Activated naive CD4-positive, alpha-beta T cell treated with anti-CD3 and anti-CD28 coated beads for 36 hours (primary cell): ENCODE results near the gene MAPKAPK3. TPM values are rescaled to one million over a fixed set of nuclear protein-coding genes. Genes with fewer than 3 reads are reported as not detected.

ENCODE experiments used
- CTCF ChIA-PET: fragments of 350-600 bp; sonication (Branson Sonifier 250); formaldehyde crosslinking; loops from one replicate; lab custom pipeline; 2021; ENCODE audit warnings: antibody characterized with exemption; lab: Charles Lee
- DNase-seq: peaks from one replicate; pipeline ENCODE4 v3.0.0-alpha.2; 2020
- H3K27ac Mint-ChIP-seq: one replicate; pipeline ENCODE4 v1.8.0; 2021; ENCODE audit warnings: mild to moderate bottlenecking, mixed read lengths
- H3K27me3 Mint-ChIP-seq: one replicate; pipeline ENCODE4 v1.8.0; 2021; ENCODE audit warnings: low read depth, mixed read lengths
- H3K36me3 Mint-ChIP-seq: one replicate; pipeline ENCODE4 v1.8.0; 2021; ENCODE audit warnings: low read depth, mixed read lengths
- H3K4me1 Mint-ChIP-seq: one replicate; pipeline ENCODE4 v1.8.0; 2021; ENCODE audit warnings: low read depth, mixed read lengths
- H3K4me3 Mint-ChIP-seq: one replicate; pipeline ENCODE4 v1.8.0; 2021; ENCODE audit warnings: mild to moderate bottlenecking, moderate library complexity, mixed read lengths
- H3K9me3 Mint-ChIP-seq: one replicate; pipeline ENCODE4 v1.8.0; 2021; ENCODE audit warnings: mixed read lengths
- intact Hi-C: fragments of 100-400 bp; cut with micrococcal nuclease; formaldehyde crosslinking; loops from one replicate; pipeline ENCODE4 v1.15.1; 2023
- total RNA-seq, 2 experiments: library from RNA; stranded (reverse); gene quantifications; one replicate each; pipeline ENCODE4 v1.2.3, GENCODE V29; 2021

Gene MAPKAPK3
- total RNA-seq, 2 experiments from 2014 or later = 105 to 106 TPM

DNA sequence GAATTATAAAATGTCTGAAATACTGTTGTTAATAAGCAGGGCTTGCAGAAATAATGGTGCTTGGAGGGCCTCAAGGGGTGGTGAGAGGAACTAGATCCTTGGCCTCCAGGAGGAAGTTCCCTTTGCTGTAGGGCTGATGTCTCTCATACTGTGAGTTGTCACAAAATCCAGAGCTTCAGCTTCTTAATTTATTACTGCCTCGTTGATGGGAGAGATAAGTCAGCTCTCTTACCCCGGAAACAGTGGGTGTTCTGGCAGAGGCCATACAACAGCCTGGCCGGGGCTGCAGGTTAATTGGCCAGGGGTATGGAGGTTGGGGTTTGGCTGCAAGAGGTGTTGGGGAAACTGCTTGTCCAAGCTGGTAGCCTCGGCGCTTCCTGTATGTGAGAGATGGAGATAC lies 15.5 kb downstream of the MAPKAPK3 start:
- Mint-ChIP-seq H3K4me1 (peaks cover 86% of the 10 kb centered on the region), H3K27me3 (no peaks in the 10 kb centered on the region), H3K4me3 (no peak overlapping the region), H3K36me3 (peaks cover 14% of the 10 kb centered on the region), H3K9me3 (no peaks in the 10 kb centered on the region), H3K27ac (peak overlapping the region; percentile 72)
- intact Hi-C loops = no loop called here
- CTCF ChIA-PET = interaction anchor here (0.7 to 5.1 kb wide), 5 partner anchors 13 to 21 kb away, joined by 3 to 32 read pairs (median 11); partner anchors contain the start of genes CISH and MAPKAPK3
- DNase-seq = no peak

DNA sequence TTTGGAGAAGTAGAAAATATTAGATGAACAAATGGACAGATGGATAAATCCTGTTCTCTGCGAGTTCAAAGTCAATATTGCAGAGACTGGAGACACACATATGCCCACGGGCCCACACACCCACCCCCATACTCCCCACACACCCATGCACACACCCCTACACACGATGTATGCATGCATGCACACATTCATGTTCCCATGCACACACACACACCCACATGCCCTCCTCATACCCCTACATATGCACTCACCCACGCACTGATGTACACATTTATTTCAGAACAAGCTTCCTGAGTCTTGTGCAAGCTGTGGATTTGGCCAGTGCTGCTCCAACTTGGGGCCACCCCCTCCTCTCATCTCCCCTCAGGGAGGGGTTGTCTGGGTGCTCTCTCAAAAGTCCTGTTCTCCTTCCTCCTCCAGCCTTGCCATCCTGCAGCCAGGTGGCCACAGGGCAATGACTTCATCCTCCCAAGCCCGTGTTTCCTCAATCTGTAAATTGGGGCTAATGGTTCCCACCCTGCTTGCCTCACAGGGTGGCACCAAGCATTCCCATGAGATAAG lies 16.4 kb downstream of the MAPKAPK3 start:
- intact Hi-C loops = no loop called here
- Mint-ChIP-seq H3K9me3 (no peaks in the 10 kb centered on the region), H3K4me1 (peaks cover 83% of the 10 kb centered on the region), H3K36me3 (peaks cover 9% of the 10 kb centered on the region), H3K4me3 (no peak overlapping the region), H3K27me3 (no peaks in the 10 kb centered on the region), H3K27ac (no peak overlapping the region)
- CTCF ChIA-PET = interaction anchor here (1.1 to 5.1 kb wide), 3 partner anchors 16 to 20 kb away, joined by 3 to 32 read pairs (median 26); partner anchors contain the start of gene MAPKAPK3
- no peak for DNase-seq

DNA sequence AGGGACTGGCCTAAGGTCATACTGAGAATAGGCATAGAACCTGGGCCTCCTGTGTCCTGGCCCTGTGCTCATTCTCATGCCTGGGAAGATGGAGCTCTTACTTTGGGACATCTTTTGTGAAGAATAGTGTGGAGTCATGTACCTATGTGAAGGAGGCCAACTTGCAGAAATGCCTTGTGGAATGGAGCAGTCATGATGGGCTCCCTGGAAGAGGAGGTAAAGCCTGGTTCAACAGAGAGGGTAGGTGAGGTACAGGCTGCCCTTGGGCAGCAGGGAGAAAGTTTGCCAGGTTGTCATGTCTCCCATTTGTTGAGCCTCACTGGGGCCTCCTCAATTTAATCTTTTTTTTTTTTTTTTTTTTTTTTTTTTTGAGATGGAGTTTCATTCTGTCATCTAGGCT lies 18.1 kb downstream of the MAPKAPK3 start:
- Mint-ChIP-seq H3K27ac (no peak overlapping the region), H3K27me3 (no peaks in the 10 kb centered on the region), H3K36me3 (peaks cover 9% of the 10 kb centered on the region), H3K4me3 (no peak overlapping the region), H3K9me3 (no peaks in the 10 kb centered on the region), H3K4me1 (peaks cover 69% of the 10 kb centered on the region)
- CTCF ChIA-PET = interaction anchor here (1.8 to 5.1 kb wide), 2 partner anchors 18 kb away, joined by 5 to 32 read pairs; partner anchors contain the start of gene MAPKAPK3
- intact Hi-C loops = no loop called here
- DNase-seq = no peak

DNA sequence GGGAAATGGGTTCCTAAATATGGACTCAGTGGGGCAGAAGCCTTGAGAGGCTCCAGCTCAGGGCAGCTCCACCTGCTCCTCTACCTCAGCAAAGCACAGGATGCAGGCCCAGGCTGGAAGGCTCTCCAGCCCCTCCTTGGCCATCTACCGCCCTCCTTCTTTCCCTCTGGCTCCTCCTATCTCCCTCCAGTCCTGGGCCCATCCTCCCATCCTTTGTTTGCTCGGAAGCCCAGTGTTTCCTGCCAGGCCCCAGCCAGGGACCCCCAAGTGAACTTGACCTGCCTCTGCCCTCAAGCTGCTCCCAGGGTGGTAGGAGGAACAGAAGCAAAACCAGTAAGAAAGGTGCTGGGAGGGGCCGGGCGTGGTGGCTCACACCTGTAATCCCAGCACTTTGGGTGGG lies 20.1 kb downstream of the MAPKAPK3 start:
- Mint-ChIP-seq H3K9me3 (no peaks in the 10 kb centered on the region), H3K36me3 (peaks cover 9% of the 10 kb centered on the region), H3K4me3 (no peak overlapping the region), H3K27ac (no peak overlapping the region), H3K27me3 (no peaks in the 10 kb centered on the region), H3K4me1 (peaks cover 56% of the 10 kb centered on the region)
- no peak for DNase-seq
- CTCF ChIA-PET = interaction anchor here (2.4 kb wide), 1 partner anchor 16 kb away, joined by 10 read pairs; no protein-coding TSS in a partner anchor
- intact Hi-C loops = no loop called here

DNA sequence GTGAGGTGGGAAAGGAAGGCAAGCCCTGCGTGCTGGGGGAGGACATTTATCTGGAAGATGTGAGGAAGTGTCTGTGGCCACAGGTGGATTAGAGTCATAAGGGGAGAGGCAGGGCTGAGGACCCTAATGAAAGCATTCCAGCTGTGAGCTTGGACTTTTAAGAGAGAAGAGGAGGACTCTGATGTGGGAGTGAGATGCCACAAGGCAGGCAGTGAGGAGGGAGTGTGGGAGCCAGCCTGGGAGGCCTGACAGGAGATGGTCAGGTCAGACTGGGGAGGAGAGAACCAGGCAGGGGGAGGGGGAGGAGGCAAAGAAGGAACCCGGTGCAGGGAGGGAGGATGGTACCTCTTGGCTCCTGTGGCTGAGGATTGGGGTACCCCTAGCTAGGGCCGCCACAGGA lies 21.0 kb downstream of the MAPKAPK3 start:
- Mint-ChIP-seq H3K4me1 (peaks cover 53% of the 10 kb centered on the region), H3K9me3 (no peaks in the 10 kb centered on the region), H3K4me3 (no peak overlapping the region), H3K27me3 (no peaks in the 10 kb centered on the region), H3K36me3 (peaks cover 12% of the 10 kb centered on the region), H3K27ac (peak overlapping the region; percentile 2)
- CTCF ChIA-PET = interaction anchor here (1.3 to 2.4 kb wide), 2 partner anchors 15 to 22 kb away, joined by 6 to 10 read pairs; partner anchors contain the start of gene MAPKAPK3
- no peak for DNase-seq
- intact Hi-C loops = no loop called here

DNA sequence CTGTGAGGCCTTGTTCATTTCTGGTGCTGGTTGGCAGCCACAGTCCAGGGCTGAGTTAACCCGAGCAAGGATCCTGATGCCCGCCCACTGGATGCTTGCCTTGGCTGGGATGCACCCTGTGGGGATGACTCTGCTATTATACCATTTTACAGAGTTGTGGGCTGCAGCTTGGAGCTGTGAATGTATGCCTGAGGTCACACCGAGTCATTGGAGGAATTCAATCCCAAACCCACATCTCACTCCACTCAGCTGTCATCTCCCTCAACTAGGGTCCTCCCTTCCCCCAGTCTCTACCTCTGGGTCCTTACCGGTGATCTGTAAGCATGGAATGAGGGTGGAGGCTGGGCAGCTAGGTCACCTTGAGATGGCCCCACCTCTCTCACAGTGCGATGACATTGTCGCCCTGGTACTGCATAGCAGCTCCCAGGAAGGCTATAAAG lies 22.1 kb downstream of the MAPKAPK3 start:
- Mint-ChIP-seq H3K4me1 (peaks cover 42% of the 10 kb centered on the region), H3K4me3 (no peak overlapping the region), H3K27ac (peak overlapping the region; percentile 32), H3K27me3 (no peaks in the 10 kb centered on the region), H3K9me3 (no peaks in the 10 kb centered on the region), H3K36me3 (peaks cover 19% of the 10 kb centered on the region)
- CTCF ChIA-PET = interaction anchor here (1.1 to 1.3 kb wide), 3 partner anchors 13 to 23 kb away, joined by 3 to 6 read pairs (median 4); partner anchors contain the start of gene MAPKAPK3
- DNase-seq = no peak
- intact Hi-C loops = no loop called here

DNA sequence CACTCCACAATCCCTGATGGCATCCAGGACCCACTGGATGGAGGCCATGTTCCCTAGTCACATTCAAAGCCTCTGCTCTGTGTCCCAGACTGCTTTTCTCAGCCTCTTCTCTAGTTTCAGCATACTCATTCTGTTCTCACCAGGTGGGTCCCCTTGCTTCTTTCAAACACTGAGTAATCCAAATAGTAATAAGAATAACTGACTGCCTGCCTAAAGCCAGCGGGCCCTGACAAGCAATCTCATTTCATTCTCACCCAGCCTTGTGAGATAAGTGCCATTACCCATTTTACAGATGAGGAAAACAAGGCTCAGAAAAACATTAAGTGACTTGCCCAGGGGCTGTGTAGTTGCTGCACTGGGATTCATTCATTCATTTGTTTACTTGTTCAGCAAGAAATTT lies 25.4 kb downstream of the MAPKAPK3 start:
- DNase-seq = peak; percentile 56
- Mint-ChIP-seq H3K36me3 (peaks cover 27% of the 10 kb centered on the region), H3K4me3 (no peak overlapping the region), H3K9me3 (no peaks in the 10 kb centered on the region), H3K4me1 (peaks cover 21% of the 10 kb centered on the region), H3K27ac (peak overlapping the region; percentile 33), H3K27me3 (no peaks in the 10 kb centered on the region)
- intact Hi-C loops = loop anchor here (1.0 kb wide), 1 partner anchor 18 kb away; no protein-coding TSS in a partner anchor
- CTCF ChIA-PET = interaction anchor here (1.0 kb wide), 1 partner anchor 10 kb away, joined by 3 read pairs; no protein-coding TSS in a partner anchor

DNA sequence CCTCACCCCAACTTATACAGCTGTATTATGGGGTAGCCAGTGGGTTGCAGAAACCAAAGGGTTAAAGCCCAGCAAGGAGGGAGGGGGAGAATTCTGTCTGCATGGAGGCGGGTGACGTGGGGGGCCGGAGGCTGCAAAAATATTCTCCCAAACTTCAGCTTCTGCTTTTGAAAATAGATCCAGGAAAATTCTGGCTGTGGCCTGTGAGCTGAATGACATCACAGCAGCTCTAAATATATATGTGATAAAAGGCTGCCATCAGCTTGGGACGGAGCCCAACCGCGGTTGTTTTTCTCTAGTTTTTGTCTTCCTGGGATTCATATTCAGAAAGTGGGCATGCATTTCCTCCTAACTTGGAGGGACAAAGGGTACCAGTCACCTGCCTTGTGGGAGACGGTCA lies 27.6 kb downstream of the MAPKAPK3 start:
- Mint-ChIP-seq H3K27ac (no peak overlapping the region), H3K27me3 (no peaks in the 10 kb centered on the region), H3K4me3 (no peak overlapping the region), H3K4me1 (peaks cover 13% of the 10 kb centered on the region), H3K9me3 (no peaks in the 10 kb centered on the region), H3K36me3 (peaks cover 29% of the 10 kb centered on the region)
- CTCF ChIA-PET = interaction anchor here (0.9 kb wide), 1 partner anchor 8 kb away, joined by 3 read pairs; no protein-coding TSS in a partner anchor
- no peak for DNase-seq
- intact Hi-C loops = no loop called here

DNA sequence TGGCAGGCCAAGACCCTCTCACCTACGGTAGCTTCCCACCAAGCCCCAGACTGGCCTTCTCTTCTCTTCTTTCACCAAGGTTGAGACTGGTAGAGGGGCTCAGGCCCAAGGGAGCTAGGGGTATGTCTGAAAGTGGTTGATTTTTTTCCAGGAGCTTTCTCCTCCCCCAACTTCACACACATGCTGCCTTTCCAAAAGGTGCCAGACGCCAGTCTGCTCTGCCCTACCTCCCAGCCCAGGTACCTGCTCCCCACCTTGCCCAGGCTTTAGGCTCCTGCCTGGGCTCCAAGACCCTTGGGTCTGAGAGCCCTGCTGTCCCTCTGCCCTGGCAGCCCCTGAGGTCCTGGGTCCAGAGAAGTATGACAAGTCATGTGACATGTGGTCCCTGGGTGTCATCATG lies 28.4 kb downstream of the MAPKAPK3 start:
- Mint-ChIP-seq H3K36me3 (peaks cover 29% of the 10 kb centered on the region), H3K27me3 (no peaks in the 10 kb centered on the region), H3K27ac (no peak overlapping the region), H3K4me3 (no peak overlapping the region), H3K4me1 (peaks cover 16% of the 10 kb centered on the region), H3K9me3 (no peaks in the 10 kb centered on the region)
- CTCF ChIA-PET = interaction anchor here (0.9 to 1.7 kb wide), 3 partner anchors 9 to 32 kb away, joined by 4 read pairs; no protein-coding TSS in a partner anchor
- no peak for DNase-seq
- intact Hi-C loops = no loop called here

DNA sequence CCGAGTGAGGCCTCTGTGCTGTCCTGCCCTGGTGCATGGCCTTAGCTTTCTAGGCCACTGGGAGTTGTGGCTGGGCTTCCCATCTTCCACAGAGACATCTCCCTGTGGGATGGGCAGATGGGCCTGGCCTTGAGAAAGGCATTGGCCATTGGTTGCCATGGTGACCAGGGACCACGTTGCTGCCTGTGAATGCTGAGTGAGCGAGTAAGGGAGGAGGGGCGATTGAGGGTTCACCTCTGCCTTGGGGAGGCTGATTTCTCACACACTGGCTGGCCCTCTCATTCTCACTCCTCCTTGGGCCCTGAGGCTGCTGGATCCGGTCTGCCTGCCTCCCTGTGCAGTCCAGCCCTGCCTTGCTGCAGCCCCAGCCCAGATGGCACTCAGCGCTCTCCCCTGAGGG lies 31.4 kb downstream of the MAPKAPK3 start:
- H3K4me3 Mint-ChIP-seq = no peak overlapping the region
- H3K27ac Mint-ChIP-seq = peak overlapping the region; percentile 50
- DNase-seq = no peak
- H3K4me1 Mint-ChIP-seq = peaks cover 3% of the 10 kb centered on the region
- CTCF ChIA-PET = interaction anchor here (0.6 to 10.6 kb wide), 3 partner anchors 34 to 99 kb away, joined by 3 to 148 read pairs (median 3); partner anchors contain the start of gene MAPKAPK3
- intact Hi-C loops = no loop called here
- H3K36me3 Mint-ChIP-seq = peaks cover 17% of the 10 kb centered on the region
- H3K27me3 Mint-ChIP-seq = no peaks in the 10 kb centered on the region
- no peaks in the 10 kb centered on the region for H3K9me3 Mint-ChIP-seq

DNA sequence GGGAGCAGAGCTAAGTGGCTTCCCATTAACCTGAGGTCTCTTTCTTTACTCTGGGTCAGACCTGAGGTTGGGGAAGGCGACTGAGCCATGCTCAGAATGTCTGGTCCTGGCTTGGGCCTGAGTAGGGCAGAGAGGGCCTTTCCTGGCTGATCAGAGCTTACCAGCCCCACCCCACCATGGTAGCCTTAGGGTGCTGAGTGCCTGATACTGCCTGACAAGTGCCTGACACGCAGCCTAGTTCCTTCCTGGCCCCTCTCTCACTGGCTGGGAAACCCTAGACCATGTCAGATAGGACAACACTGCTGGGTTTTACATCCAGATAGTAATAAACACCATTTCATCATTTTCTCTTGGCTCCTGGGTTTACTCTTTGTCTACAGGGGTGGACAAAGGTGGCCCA lies 32.0 kb downstream of the MAPKAPK3 start:
- Mint-ChIP-seq H3K4me1 (peaks cover 5% of the 10 kb centered on the region), H3K36me3 (peaks cover 13% of the 10 kb centered on the region), H3K4me3 (no peak overlapping the region), H3K27me3 (no peaks in the 10 kb centered on the region), H3K27ac (peak overlapping the region; percentile 8), H3K9me3 (no peaks in the 10 kb centered on the region)
- no peak for DNase-seq
- CTCF ChIA-PET = interaction anchor here (1.0 to 10.6 kb wide), 4 partner anchors 15 to 100 kb away, joined by 3 to 148 read pairs (median 4); partner anchors contain the start of gene MAPKAPK3
- intact Hi-C loops = no loop called here

DNA sequence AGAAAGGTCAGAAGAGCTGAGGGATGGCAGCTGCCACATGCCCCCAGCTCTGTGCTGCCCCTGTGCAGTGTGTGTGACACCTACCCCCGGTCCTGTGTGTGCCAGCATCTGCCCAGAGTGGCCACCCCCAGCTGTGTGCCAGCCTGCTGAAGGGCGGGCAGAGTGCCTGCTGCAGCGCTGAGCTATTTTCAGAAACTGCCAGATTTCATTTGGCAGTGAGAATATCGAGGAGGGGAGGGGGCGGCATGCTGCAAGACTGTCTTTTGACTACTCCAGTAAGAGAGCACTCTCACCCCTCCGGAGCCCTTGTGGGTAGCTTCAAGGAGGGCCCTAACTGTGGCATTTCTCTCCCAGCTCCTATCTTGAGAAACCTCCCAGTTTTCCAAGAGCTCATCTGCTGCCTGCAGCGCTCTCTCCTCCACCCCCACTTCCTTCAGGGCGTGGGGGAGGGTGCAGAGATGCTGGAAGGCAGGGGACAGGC lies 32.5 kb downstream of the MAPKAPK3 start:
- DNase-seq = no peak
- H3K27me3 Mint-ChIP-seq = no peaks in the 10 kb centered on the region
- peak overlapping the region; percentile 32 for H3K27ac Mint-ChIP-seq
- H3K4me1 Mint-ChIP-seq = peaks cover 11% of the 10 kb centered on the region
- no peak overlapping the region for H3K4me3 Mint-ChIP-seq
- CTCF ChIA-PET = interaction anchor here (0.6 to 10.6 kb wide), 5 partner anchors 16 to 100 kb away, joined by 3 to 148 read pairs (median 3); partner anchors contain the start of gene MAPKAPK3
- peaks cover 8% of the 10 kb centered on the region for H3K36me3 Mint-ChIP-seq
- H3K9me3 Mint-ChIP-seq = no peaks in the 10 kb centered on the region
- intact Hi-C loops = no loop called here
